ENCODE results near the gene SFTPB. TPM values are rescaled to one million over a fixed set of nuclear protein-coding genes. Genes with fewer than 3 reads are reported as not detected.

The SFTPB gene
- total and polyA plus RNA-seq, 11 donors = 0.23 to 0.83 TPM; not detected in 9

DNA sequence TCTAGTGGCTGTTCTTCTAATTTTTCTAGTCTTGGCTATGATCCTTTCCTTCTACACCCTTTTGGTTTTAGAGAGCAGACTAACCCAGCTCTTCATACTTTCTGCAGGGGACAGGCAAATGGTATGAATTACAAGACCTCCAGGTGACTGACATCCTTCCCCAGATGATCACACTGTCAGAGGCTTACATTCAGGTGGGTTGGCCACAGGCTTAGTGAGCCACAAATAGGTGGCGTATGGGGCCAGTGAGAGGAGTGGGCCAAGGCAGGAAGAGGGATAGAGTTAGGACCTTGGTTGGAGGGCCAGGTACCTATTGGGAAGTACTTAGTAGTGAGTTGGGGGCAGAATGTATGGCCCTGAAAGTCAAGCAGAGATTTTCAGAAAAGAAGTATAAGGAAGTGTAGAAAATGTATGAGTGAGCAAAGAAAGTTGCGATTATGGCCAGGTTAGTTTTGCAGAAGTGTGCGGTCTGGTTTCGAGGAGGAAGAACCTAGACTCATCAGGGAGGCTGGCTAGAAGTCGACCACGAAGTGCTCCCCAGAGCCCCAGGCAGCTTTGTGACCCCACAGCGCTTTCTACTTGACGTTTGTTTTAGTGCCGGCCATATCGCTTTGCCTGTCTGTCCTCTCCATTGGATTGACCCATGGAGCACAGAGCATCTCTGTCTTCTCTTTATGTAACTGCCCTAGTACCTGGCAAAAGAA lies 20.0 kb downstream of the SFTPB start:
- H3K36me3 ChIP-seq = peaks cover 0 to 100% (median 97%) of the 10 kb centered on the region in 9 donors

DNA sequence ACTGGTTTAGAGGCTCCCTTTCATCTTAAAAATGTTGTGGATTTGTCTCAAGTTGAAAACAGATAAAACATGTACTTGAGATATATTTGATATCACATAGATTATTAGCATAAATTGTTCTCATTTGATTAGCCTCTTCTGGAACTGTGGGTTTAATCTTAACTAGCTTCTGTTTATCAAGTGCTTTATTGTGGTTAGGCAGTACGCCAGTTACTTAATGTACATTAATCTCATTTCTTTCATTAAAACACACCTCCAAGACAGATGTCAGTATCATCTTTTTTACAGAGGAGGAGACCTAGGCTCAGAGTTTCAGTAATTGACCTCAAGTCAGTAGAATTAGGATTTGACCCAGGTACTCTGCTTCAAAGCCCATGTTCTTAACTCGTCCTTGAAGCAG lies 21.8 kb downstream of the SFTPB start:
- no peak for ATAC-seq
- WGBS, 4 donors = 90 to 96% (median 95%) methylated on average over 2 of the region's 2 CpGs
- intact Hi-C loops (cut with DNase I) = loop anchor here in 4 of 10 donors (5.0 to 10.0 kb wide), 2 partner anchors 59 to 61 kb away; no protein-coding TSS in a partner anchor
- H3K36me3 ChIP-seq = peaks cover 0 to 100% (median 100%) of the 10 kb centered on the region in 9 donors
- peaks cover 0 to 16% (median 11%) of the 10 kb centered on the region in 12 donors for H3K4me1 ChIP-seq
- H3K4me3 ChIP-seq = no peak overlapping the region
- no peaks in the 10 kb centered on the region for H3K9me3 ChIP-seq
- DNase-seq = no peak
- no peaks in the 10 kb centered on the region for H3K27me3 ChIP-seq
- TF ChIP-seq, protein P1, sequence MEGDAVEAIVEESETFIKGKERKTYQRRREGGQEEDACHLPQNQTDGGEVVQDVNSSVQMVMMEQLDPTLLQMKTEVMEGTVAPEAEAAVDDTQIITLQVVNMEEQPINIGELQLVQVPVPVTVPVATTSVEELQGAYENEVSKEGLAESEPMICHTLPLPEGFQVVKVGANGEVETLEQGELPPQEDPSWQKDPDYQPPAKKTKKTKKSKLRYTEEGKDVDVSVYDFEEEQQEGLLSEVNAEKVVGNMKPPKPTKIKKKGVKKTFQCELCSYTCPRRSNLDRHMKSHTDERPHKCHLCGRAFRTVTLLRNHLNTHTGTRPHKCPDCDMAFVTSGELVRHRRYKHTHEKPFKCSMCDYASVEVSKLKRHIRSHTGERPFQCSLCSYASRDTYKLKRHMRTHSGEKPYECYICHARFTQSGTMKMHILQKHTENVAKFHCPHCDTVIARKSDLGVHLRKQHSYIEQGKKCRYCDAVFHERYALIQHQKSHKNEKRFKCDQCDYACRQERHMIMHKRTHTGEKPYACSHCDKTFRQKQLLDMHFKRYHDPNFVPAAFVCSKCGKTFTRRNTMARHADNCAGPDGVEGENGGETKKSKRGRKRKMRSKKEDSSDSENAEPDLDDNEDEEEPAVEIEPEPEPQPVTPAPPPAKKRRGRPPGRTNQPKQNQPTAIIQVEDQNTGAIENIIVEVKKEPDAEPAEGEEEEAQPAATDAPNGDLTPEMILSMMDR (IDR thresholded peaks at IDR 0.05) = no peak
- no peak for TF ChIP-seq POLR2A (IDR thresholded peaks at IDR 0.05)
- no peak overlapping the region for H3K27ac ChIP-seq

More for the DNA sequence above, 20.0 kb downstream of the SFTPB start:
- 90 to 93% (median 91%) methylated on average over 10 of the region's 10 CpGs for WGBS, 4 donors
- H3K27me3 ChIP-seq = no peaks in the 10 kb centered on the region
- intact Hi-C loops (cut with DNase I) = loop anchor here in 5 of 10 donors (2.0 to 10.0 kb wide), 3 partner anchors 57 to 167 kb away; no protein-coding TSS in a partner anchor
- DNase-seq = no peak
- no peaks in the 10 kb centered on the region for H3K9me3 ChIP-seq
- no peak for ATAC-seq
- peak overlapping the region in 3 of 12 donors; percentile 13 to 68 (median 51) for H3K27ac ChIP-seq
- H3K4me1 ChIP-seq = peaks cover 0 to 16% (median 11%) of the 10 kb centered on the region in 12 donors
- no peak overlapping the region for H3K4me3 ChIP-seq
- no peak for TF ChIP-seq POLR2A (IDR thresholded peaks at IDR 0.05)
- TF ChIP-seq, protein P1 (IDR thresholded peaks at IDR 0.05) = no peak

DNA sequence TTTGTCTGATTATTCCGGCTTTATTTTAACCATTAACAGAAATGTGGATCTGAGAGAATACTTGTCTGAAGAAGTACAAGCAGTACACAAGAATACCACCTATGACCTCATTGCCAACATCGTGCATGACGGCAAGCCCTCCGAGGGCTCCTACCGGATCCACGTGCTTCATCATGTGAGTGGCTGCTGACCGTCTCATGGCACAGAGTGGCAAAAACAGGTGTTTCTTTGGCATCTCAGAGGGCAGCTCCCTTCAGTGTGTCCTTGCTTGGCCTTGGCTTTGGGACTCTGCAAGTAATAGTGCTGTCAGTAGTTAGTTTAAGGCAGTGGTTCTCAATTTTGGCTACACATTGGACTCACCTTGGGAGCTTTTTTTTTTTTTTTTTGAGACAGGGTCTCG lies 23.1 kb downstream of the SFTPB start:
- 90 to 97% (median 95%) methylated on average over 8 of the region's 8 CpGs for WGBS, 4 donors
- Histone ChIP-seq H3K27me3 (no peaks in the 10 kb centered on the region), H3K27ac (no peak overlapping the region), H3K4me3 (no peak overlapping the region), H3K36me3 (peaks cover 0 to 100% (median 100%) of the 10 kb centered on the region in 9 donors), H3K9me3 (no peaks in the 10 kb centered on the region), H3K4me1 (peaks cover 0 to 16% (median 11%) of the 10 kb centered on the region in 12 donors)
- TF ChIP-seq, protein P1 (IDR thresholded peaks at IDR 0.05) = no peak
- TF ChIP-seq POLR2A (IDR thresholded peaks at IDR 0.05) = no peak
- no peak for DNase-seq
- intact Hi-C loops (cut with DNase I) = loop anchor here in 6 of 10 donors (5.0 to 10.0 kb wide), 4 partner anchors 60 to 172 kb away; no protein-coding TSS in a partner anchor
- no peak for ATAC-seq

DNA sequence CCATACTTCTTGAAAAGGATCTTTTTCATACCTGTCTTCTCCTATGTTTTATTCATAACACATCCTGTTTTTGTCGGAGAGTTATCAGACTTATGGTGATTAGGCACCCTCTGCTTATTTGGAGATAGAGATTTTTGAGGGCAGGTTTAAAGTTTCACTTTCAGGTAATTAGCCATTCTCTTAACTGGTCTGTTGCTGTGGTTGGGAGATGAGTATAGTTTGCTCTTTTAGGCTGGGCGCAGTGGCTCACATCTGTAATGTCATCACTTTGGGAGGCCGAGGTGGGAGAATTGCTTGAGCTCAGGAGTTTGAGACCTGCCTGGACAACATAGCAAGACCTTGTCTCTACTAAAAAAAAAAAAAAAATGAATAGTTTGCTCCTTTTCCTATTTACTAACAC lies 25.3 kb downstream of the SFTPB start:
- 80 to 97% (median 92%) methylated on average over 3 of the region's 3 CpGs for WGBS, 4 donors

More for the DNA sequence above, 25.3 kb downstream of the SFTPB start:
- ATAC-seq = no peak
- Histone ChIP-seq H3K36me3 (peaks cover 0 to 100% (median 100%) of the 10 kb centered on the region in 9 donors), H3K4me3 (no peak overlapping the region), H3K27ac (no peak overlapping the region), H3K9me3 (no peaks in the 10 kb centered on the region), H3K4me1 (peaks cover 0 to 2% (median 0%) of the 10 kb centered on the region in 12 donors), H3K27me3 (no peaks in the 10 kb centered on the region)
- TF ChIP-seq POLR2A (IDR thresholded peaks at IDR 0.05) = no peak
- TF ChIP-seq, protein P1 (IDR thresholded peaks at IDR 0.05) = no peak
- intact Hi-C loops (cut with DNase I) = loop anchor here in 3 of 10 donors (5.0 to 10.0 kb wide), 3 partner anchors 62 to 175 kb away; no protein-coding TSS in a partner anchor
- DNase-seq = no peak

Measured in heart left ventricle (tissue), 16 donors.